Measurements from ENCODE around the gene SGTA.

DNA sequence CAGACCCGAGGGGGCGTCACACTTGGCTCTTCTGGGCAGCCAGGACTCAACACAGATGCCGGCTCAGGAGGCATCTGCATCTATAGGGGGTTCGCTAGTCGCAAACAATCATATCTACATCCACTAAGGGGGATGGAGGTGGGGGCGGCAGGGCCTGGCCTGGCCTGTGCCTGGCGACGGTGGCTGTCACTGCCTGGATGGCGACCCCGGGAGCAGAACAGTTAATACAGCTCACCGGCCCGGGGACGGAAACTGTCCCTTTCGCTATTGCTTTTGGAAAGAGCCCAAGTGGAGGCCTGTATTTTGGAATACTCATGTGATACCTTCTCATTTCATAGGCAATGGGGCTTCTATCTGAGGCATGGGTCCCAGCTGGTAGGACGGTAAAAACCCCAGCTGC lies 17.7 kb downstream of the SGTA start:
- TF ChIP-seq ZNF510 (CRISPR knock-in tag; IDR thresholded peaks at IDR 0.05; ENCODE audit: low read depth): no peak
- no peak for TF ChIP-seq ZFP41 (CRISPR knock-in tag; IDR thresholded peaks at IDR 0.05; ENCODE audit: borderline replicate concordance)
- no peak for TF ChIP-seq ZNF552 (CRISPR knock-in tag; IDR thresholded peaks at IDR 0.05; ENCODE audit: borderline replicate concordance)
- TF ChIP-seq, protein P1, sequence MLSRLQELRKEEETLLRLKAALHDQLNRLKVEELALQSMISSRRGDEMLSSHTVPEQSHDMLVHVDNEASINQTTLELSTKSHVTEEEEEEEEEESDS (CRISPR knock-in tag; IDR thresholded peaks at IDR 0.05; ENCODE audit: borderline replicate concordance): no peak
- TF ChIP-seq, protein P2, sequence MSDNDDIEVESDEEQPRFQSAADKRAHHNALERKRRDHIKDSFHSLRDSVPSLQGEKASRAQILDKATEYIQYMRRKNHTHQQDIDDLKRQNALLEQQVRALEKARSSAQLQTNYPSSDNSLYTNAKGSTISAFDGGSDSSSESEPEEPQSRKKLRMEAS (IDR thresholded peaks at IDR 0.05): no peak
- TF ChIP-seq NKX3-1 (CRISPR knock-in tag; IDR thresholded peaks at IDR 0.05): no peak
- no peak for TF ChIP-seq NR2C2 (CRISPR knock-in tag; IDR thresholded peaks at IDR 0.05; ENCODE audit: borderline replicate concordance)
- TF ChIP-seq, protein P3, sequence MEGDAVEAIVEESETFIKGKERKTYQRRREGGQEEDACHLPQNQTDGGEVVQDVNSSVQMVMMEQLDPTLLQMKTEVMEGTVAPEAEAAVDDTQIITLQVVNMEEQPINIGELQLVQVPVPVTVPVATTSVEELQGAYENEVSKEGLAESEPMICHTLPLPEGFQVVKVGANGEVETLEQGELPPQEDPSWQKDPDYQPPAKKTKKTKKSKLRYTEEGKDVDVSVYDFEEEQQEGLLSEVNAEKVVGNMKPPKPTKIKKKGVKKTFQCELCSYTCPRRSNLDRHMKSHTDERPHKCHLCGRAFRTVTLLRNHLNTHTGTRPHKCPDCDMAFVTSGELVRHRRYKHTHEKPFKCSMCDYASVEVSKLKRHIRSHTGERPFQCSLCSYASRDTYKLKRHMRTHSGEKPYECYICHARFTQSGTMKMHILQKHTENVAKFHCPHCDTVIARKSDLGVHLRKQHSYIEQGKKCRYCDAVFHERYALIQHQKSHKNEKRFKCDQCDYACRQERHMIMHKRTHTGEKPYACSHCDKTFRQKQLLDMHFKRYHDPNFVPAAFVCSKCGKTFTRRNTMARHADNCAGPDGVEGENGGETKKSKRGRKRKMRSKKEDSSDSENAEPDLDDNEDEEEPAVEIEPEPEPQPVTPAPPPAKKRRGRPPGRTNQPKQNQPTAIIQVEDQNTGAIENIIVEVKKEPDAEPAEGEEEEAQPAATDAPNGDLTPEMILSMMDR (CRISPR knock-in tag; IDR thresholded peaks at IDR 0.05): no peak
- TF ChIP-seq EP300 (IDR thresholded peaks at IDR 0.05; ENCODE audit: low read depth in 2 of 2, low read length in 2 of 2): no peak
- TF ChIP-seq EP300 (CRISPR knock-in tag; IDR thresholded peaks at IDR 0.05; ENCODE audit: borderline replicate concordance): no peak
- no peak for TF ChIP-seq CHD2 (IDR thresholded peaks at IDR 0.05; ENCODE audit: low read depth, low read length)
- TF ChIP-seq JUND (CRISPR knock-in tag; IDR thresholded peaks at IDR 0.05): no peak
- TF ChIP-seq SIN3A (IDR thresholded peaks at IDR 0.05; ENCODE audit: borderline replicate concordance, low read depth, low read length): no peak

Data from HepG2 (cell line).